ENCODE data around the gene ATG7. TPM values are rescaled to one million over a fixed set of nuclear protein-coding genes. Genes with fewer than 3 reads are reported as not detected.

The ATG7 gene
- total and polyA plus RNA-seq, 10 of the 15 experiments (the other 5 are each of a cell fraction or from before 2014, with no cell fraction given): 13.5 to 49.5 (median 26.4) TPM

- WGBS (ENCODE audit: insufficient coverage, insufficient replicate concordance, low lambda C conversion rate, missing lambda C conversion rate): 98% methylated on average over 2 of the region's 2 CpGs
- RAD21 ChIA-PET (ENCODE audit: unreplicated experiment): no interaction called here
- Histone ChIP-seq H3K4me3 (no peak overlapping the region), H3K27me3 (replicated peaks in 1 of 2; ENCODE audit: control insufficient read depth in 2 of 2, insufficient read depth in 2 of 2, low read length in 1 of 2) (no peaks in the 10 kb centered on the region), H4K20me1 (ENCODE audit: control insufficient read depth, insufficient read depth) (no peaks in the 10 kb centered on the region), H3K4me2 (ENCODE audit: control insufficient read depth, insufficient read depth) (no peak overlapping the region), H3K4me1 (ENCODE audit: control insufficient read depth, insufficient read depth, low read length) (no peaks in the 10 kb centered on the region), H3K9me3 (replicated peaks; ENCODE audit: control insufficient read depth, insufficient read depth, low read length) (peaks cover 9% of the 10 kb centered on the region; the same call in 2 of the 3 replicates), H3K9ac (ENCODE audit: control insufficient read depth, insufficient read depth, low read length) (no peak overlapping the region), H3K27ac (ENCODE audit: control insufficient read depth, insufficient read depth) (no peak overlapping the region), H3K36me3 (ENCODE audit: control insufficient read depth in 2 of 2, insufficient read depth in 2 of 2, low read length in 1 of 2) (no peaks in the 10 kb centered on the region; a peak in 1 of 4 replicates), H2AFZ (ENCODE audit: control insufficient read depth, low read depth, low read length) (no peak overlapping the region), H3K79me2 (ENCODE audit: control insufficient read depth, insufficient read depth, low read length) (no peaks in the 10 kb centered on the region)
- POLR2A ChIA-PET: no interaction called here
- intact Hi-C loops (cut with micrococcal nuclease; ENCODE audit: unreplicated experiment) (no loop called here), in situ Hi-C loops (cut with MboI) (no loop called here)
- FAIRE-seq (no peak), DNase-seq (ENCODE audit: low read depth, low spot score) (no peak), ATAC-seq (no peak)
- TF ChIP-seq JUNB (IDR thresholded peaks at IDR 0.05) (no peak), HDAC6 (IDR thresholded peaks at IDR 0.05; ENCODE audit: unreplicated experiment) (no peak), ZSCAN29 (IDR thresholded peaks at IDR 0.05) (no peak), CBFB (IDR thresholded peaks at IDR 0.05; ENCODE audit: low read depth) (no peak), POLR2AphosphoS2 (IDR thresholded peaks at IDR 0.05; ENCODE audit: low read depth, low read length) (no peak), POLR2AphosphoS5 (IDR thresholded peaks at IDR 0.05; ENCODE audit: low read length) (no peak), BACH1 (IDR thresholded peaks at IDR 0.05; ENCODE audit: borderline replicate concordance) (no peak)
- TF ChIP-seq, protein P1, sequence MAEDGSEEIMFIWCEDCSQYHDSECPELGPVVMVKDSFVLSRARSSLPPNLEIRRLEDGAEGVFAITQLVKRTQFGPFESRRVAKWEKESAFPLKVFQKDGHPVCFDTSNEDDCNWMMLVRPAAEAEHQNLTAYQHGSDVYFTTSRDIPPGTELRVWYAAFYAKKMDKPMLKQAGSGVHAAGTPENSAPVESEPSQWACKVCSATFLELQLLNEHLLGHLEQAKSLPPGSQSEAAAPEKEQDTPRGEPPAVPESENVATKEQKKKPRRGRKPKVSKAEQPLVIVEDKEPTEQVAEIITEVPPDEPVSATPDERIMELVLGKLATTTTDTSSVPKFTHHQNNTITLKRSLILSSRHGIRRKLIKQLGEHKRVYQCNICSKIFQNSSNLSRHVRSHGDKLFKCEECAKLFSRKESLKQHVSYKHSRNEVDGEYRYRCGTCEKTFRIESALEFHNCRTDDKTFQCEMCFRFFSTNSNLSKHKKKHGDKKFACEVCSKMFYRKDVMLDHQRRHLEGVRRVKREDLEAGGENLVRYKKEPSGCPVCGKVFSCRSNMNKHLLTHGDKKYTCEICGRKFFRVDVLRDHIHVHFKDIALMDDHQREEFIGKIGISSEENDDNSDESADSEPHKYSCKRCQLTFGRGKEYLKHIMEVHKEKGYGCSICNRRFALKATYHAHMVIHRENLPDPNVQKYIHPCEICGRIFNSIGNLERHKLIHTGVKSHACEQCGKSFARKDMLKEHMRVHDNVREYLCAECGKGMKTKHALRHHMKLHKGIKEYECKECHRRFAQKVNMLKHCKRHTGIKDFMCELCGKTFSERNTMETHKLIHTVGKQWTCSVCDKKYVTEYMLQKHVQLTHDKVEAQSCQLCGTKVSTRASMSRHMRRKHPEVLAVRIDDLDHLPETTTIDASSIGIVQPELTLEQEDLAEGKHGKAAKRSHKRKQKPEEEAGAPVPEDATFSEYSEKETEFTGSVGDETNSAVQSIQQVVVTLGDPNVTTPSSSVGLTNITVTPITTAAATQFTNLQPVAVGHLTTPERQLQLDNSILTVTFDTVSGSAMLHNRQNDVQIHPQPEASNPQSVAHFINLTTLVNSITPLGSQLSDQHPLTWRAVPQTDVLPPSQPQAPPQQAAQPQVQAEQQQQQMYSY (CRISPR knock-in tag; IDR thresholded peaks at IDR 0.05): no peak
- SMC1A ChIA-PET (ENCODE audit: uncharacterized antibody, unreplicated experiment): no interaction called here
- CTCF ChIA-PET: interaction anchor here (1.0 kb wide), 1 partner anchor 14 kb away, joined by 3 read pairs; no protein-coding TSS in a partner anchor
- no TSS peak for BruUV-seq (replicated peaks)
Observed at GRCh38 chr3:11405323-11405722, 133.1 kb downstream of the ATG7 start.
